Medulla oblongata (tissue), 1 donor: ENCODE results near the gene PLPPR5.
A peak's percentile ranks its signal among the peaks of the same experiment; 100 is the strongest.
"Not testable (repeated sequence)": the region's sequence is repeated elsewhere in the genome, so short reads cannot be mapped to it uniquely, and the experiment has no call there.

Experiments
- DNase-seq: peaks from one replicate; pipeline ENCODE4 v3.0.0-alpha.2; 2015; ENCODE audit errors: extremely low spot score

PLPPR5 gene

GRCh38 chr1:98919211-98919610 lies 85.5 kb downstream of the PLPPR5 start:
- no peak for DNase-seq

GRCh38 chr1:98914547-98914946 lies 90.1 kb downstream of the PLPPR5 start:
- no peak for DNase-seq

- no peak for DNase-seq
Measured at GRCh38 chr1:98910827-98911226, 93.8 kb downstream of the PLPPR5 start.

GRCh38 chr1:98908980-98909379 lies 95.7 kb downstream of the PLPPR5 start:
- no peak for DNase-seq

- no peak for DNase-seq
Measured at GRCh38 chr1:98906809-98907208, 97.9 kb downstream of the PLPPR5 start.

GRCh38 chr1:98906361-98906760 lies 98.3 kb downstream of the PLPPR5 start:
- no peak for DNase-seq

GRCh38 chr1:98904684-98905083 lies 100.0 kb downstream of the PLPPR5 start:
- no peak for DNase-seq

- no peak for DNase-seq
Measured at GRCh38 chr1:98903726-98904125, 100.9 kb downstream of the PLPPR5 start.

- DNase-seq, result no peak
Measured at GRCh38 chr1:98903261-98903660, 101.4 kb downstream of the PLPPR5 start.

- DNase-seq, result no peak
Measured at GRCh38 chr1:98898940-98899339, 105.7 kb downstream of the PLPPR5 start.

GRCh38 chr1:98897479-98897878 lies 107.2 kb downstream of the PLPPR5 start:
- DNase-seq, result no peak

GRCh38 chr1:98896711-98897445 lies 107.8 kb downstream of the PLPPR5 start:
- no peak for DNase-seq

GRCh38 chr1:98893371-98893770 lies 111.3 kb downstream of the PLPPR5 start:
- no peak for DNase-seq

GRCh38 chr1:98888869-98889268 lies 115.8 kb downstream of the PLPPR5 start:
- DNase-seq, result no peak

GRCh38 chr1:98887507-98887906 lies 117.2 kb downstream of the PLPPR5 start:
- no peak for DNase-seq

GRCh38 chr1:98884864-98885263 lies 119.8 kb downstream of the PLPPR5 start:
- DNase-seq, result no peak

GRCh38 chr1:98881901-98882300 lies 122.8 kb downstream of the PLPPR5 start:
- no peak for DNase-seq

GRCh38 chr1:98881234-98881633 lies 123.4 kb downstream of the PLPPR5 start:
- DNase-seq, result not testable (repeated sequence)

GRCh38 chr1:98874828-98875227 lies 129.8 kb downstream of the PLPPR5 start:
- DNase-seq, result no peak

GRCh38 chr1:98870959-98871903 lies 133.4 kb downstream of the PLPPR5 start:
- DNase-seq, result peak; percentile 47

- DNase-seq, result no peak
Measured at GRCh38 chr1:98865796-98866195, 138.9 kb downstream of the PLPPR5 start.

- no peak for DNase-seq
Measured at GRCh38 chr1:98860329-98860728, 144.3 kb downstream of the PLPPR5 start.

- no peak for DNase-seq
Measured at GRCh38 chr1:98854137-98854536, 150.5 kb downstream of the PLPPR5 start.
